Activated CD4-positive, alpha-beta T cell treated with anti-CD3 and anti-CD28 coated beads for 24 hours (primary cell): ENCODE measurements around the gene FANCC.

ENCODE experiments used
- DNase-seq, 2 donors: peaks; one replicate each; pipeline ENCODE4 v3.0.0-alpha.2; 2020; ENCODE audit warnings: low read depth in 2 of 2

FANCC gene

DNA sequence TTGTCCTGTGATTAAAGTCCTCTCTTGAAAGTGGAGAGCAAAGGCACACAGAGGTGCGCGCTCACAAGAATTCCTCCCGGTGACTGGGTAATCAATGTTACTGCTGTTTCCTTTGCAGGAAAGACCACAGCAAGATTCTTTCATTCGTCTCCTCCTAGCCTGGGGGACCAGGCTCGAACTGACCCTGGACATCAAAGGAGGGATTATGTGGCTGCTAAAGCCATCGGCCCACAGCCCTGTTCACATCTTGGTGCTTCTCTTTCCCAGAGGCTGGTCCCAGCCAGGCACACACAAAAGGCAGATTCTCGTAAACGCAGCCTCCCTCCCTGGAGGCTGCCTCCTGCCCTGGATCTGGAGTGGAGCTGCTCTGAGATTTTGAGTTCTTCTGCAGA, 230.9 kb downstream of the FANCC start:
- no peak for DNase-seq

DNA sequence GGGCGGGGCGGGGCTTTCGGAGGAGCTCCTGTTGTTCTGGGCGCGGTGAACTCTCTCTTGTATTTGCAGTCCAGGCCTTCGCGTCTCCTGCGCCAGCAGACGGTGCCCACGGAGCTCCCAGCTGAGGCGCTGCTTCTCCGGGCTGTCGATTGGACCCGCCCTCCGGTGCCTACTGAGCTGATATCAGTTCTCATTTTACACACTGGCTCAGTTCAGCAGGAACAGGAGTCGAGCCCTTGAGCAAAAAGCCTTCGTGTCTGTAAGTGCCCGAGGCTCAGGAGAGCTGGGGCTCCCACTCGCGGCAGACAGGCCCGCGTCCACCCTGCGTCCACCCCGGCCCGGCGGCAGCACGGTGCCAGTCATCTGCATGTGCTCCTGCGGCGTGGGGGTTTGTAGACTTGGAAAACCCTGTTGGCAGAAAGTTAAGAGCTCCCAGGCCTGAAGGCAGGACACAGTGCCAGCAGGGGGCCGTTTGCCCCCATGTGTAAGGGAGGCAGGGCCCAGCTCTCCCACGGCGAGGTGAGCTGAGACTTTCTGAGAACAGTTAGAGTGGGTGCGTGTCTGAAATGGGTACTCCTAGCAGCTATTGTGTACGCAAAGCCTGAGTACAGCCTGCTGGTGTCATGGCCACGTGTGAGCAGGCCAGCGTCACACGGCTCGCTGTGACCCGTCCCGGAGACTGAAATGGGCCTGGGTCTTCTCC, 231.5 kb downstream of the FANCC start:
- no peak for DNase-seq

DNA sequence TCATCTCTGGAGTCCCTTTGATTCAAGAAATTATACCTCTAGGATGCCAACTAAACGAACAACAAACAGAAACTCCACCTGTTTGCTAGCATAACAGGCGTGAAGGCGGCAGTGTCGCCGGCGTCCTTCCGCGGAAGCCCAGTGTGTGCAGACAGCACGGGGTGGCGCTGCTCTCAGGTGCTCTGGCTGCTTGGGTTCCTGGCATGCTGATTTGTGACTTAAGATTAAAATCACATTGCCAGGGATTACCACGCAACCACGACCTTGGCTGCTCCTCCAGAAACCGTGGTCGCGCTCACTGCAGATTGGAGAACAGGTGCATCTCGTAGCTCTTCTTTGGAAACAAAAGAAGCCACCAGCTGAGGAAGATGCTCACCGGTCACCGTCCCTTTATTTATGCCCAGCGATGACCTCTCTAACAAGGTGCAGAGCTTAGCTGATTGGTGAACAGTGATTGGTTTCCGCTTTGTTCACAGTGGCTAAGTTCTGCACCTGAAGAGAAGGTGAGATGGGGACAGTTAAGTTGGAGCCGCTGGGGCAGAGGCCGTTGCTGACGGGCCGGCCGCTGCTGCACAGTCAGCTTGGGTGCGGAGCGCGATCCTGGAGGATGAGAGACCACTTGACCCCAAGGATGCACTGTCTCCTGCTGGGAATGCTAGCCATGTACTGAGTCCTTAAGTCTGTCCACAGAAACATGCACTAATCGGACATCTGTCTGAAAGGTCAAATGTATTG, 232.3 kb downstream of the FANCC start:
- no peak for DNase-seq

DNA sequence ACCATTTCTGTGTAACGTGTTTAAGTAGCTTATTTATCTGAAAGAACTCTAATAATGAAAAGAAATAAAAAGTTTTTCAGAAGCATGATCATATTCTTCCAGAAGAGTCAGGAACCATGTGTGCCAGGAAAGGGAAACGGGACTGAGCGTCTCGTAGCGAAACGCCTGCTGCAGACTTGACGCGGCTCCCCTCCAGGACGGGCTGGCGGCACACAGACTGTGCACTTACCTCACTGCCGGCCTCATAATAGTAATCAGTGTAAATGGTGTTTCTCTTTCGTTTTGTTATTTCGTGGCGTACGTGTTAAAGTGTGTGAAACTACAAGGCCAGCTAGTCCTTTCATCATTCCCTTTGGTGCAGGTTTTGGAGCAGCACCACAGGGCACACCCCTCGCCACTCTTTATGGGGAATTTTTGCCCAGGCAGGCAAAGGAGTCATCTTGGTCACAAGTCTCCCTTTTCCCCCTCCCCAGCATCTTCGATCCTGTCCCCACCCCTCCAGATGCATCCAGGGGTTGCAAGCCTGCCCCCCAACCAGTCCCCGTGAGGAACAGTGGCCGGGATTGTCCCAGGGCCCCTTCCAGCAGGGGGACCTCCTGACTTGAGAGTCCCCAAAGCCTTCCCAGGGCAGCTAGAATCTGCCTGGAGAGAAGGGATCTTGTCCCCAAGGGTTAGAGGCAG, 233.1 kb downstream of the FANCC start:
- DNase-seq = no peak

DNA sequence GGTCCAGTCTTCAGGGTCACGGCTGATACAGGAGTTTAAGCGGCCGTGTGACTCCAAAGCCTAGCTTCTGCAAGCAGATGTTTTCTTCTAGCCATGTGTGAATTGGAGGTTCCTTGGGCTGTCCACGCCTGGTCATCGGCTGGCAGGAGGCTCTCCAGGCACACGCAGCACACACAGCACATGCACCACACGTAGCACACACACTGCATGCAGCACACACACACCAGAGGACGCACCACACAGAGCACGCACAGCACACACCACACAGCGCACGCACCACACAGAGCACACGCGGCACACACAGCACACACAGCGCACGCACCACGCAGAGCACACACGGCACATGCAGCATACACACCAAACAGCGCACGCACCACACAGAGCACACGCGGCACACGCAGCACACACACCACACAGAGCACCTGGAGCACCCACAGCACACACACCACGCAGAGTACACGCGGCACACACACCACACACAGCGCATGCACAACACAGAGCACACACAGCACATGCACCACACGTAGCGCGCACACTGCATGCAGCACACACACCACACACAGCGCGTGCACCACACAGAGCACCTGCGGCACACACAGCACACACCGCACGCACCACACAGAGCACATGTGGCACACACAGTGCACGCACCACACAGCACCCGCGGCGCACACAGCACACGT, 234.3 kb downstream of the FANCC start:
- DNase-seq = no peak

DNA sequence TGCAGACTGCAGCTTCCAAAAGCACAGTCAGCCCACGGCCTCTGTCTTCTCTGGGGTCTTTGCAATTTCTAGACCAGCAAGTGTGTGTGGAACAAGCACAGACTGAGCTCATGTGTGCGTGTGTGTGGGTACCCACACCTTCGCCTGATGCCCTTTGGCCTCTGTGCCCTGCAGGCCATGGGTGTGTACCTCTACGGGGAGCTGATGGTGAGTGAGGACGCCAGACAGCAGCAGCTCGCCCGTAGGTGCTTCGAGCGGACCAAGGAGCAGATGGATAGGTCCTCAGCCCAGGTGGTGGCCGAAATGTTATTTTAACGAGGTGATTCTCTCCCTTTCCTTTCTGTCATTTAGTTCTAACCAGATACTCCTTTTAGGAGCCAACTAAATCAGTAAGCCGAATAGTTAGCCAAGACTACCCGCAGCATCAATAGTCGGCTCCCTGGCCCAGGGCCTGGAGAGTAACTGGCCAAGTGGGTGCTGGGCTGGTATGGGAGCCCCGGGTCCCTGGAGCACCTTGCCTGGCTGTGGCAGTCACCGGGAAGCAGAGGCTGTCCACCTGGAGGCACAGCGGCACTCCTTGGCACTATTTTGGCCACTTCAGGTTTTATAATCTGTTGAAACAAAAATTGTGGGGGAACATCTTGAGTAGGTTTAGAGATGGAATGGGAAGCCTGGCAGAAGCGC, 235.0 kb downstream of the FANCC start:
- DNase-seq = no peak

DNA sequence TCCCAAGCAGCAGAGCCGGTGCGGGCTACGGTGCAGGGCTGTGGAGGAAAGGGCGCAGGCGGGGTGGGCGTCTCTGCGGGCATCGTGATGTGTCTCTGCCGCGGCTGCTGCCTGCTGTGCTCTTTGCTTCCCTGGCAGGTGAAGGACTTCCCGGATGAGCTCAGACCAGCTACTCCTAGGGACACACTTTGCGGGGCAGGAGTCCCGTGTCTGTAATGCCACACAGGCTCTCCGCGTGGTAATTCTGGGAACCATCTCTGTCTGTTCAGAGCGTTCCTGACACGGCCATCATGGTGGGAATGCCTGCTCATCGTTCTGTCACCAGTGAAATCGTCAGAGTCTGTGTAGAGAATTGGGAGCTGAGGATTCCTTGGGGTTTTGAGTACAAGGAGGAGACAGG, 235.5 kb downstream of the FANCC start:
- DNase-seq = no peak

DNA sequence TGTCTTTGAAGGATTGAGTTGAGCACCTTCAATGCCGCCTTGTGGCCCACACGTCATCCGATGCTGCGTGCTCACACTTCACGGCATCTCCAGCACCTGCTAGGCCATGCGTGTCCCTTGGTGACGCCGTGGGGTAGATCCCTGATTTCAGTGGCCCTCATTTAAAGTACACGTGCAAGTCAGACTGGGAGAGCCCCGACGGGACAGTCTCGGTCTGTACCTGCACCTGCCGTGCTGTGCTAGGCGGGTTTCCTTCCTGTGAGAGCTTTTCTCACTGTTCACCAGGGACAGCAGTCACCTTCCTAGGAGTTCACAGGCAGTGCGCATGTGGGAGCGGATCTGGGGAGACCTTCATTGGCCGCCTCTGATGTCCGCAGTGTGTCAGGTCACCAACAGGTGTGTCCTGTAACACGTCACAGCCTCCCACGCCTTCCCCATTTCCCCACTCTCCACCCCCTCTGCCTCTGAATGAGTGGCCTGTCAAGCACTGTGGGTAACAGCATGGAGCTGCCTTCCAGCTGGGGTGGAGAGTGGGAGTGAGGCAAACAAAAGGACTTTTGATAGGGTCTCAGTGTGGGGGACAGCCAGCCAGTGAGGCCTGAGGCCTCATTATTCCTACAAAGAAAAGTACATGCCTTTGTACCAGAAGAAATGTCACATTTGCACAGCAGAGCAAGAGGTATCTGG, 236.4 kb downstream of the FANCC start:
- no peak for DNase-seq

DNA sequence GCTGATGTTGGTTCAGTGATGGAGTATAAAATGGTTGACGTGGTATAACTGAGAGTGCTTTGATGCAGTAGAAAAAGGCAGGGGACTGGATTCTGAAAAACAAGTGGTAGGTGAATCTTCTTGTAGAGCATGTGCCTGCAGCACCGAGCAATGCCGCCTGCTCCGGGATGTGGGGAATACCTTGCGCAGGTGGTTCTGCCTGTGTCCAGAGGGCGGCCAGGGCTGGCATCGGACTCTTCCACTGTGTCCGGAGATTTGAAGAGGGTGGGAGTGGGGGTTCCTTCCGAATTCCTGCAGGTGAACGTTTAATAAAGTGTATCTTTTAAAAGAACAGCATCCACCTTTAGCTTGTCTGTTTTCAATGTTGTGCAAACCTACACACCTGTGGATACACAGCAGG, 238.0 kb downstream of the FANCC start:
- no peak for DNase-seq

DNA sequence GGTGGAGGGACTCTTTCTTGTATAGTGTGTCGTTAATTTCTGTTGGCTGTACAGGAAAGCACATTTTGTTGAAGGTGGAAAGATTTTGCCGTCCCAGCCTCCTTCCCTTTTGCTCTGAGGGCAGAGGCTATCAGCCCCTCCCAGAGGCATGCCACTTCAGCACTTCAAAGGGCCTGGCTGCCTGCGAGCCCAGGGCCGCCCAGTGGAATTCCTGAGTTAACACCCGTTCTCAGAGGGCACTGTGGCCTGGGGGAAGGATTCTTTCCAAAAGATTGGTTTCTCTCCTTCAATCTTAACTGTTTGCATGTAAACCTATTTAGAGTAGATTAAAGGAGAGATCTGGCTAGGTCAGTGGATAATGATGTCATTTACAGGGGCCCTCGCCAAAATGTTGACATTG, 238.6 kb downstream of the FANCC start:
- DNase-seq = no peak

DNA sequence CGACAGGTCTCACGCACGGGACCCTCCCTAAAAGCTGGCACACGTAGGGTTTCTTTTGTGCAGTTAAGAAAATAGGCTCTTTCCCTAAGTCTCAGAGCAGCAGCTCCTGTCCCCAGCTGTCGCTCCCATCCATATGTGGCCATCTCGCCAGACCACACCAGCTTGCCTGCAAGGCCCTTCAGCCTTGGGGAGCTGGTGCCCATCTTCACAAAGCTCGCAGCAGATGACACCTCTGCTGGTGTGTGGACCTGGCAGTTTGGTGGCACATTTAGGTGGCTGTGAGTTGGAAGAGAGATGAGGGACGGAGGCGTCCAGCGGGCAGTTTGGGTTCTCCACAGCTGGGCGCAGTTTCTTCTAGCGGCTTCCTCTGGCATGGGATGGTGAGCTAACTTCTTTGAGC, 239.0 kb downstream of the FANCC start:
- DNase-seq = no peak

DNA sequence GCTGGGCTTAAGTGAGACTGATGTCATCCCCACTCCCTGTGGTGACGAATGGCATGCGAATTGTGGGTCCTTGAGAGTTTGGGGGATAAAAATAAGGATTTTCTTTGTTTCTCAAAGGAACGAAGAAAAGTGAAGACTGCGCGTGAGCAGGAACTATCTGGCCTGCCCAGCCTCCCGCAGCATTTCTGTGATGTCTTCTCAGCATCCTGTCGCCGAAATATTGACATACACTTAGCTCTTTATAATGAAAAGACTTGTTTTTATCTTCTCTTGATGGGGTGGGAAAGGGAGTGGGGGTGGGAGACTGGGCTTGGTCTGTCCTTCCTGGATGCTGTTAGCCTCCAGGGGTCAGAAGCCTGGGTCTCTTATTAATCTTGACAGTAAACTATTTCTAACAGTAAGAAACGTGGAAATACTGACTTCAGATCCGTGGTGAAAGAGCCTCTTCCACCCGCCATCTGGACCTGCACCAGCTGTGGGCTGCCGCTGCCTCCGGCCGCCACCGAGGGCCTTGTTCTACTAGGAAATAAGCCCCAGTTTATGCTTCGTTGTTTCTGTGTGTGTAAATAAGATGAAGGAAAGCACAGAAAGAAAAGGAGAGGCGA, 239.6 kb downstream of the FANCC start:
- DNase-seq = no peak

DNA sequence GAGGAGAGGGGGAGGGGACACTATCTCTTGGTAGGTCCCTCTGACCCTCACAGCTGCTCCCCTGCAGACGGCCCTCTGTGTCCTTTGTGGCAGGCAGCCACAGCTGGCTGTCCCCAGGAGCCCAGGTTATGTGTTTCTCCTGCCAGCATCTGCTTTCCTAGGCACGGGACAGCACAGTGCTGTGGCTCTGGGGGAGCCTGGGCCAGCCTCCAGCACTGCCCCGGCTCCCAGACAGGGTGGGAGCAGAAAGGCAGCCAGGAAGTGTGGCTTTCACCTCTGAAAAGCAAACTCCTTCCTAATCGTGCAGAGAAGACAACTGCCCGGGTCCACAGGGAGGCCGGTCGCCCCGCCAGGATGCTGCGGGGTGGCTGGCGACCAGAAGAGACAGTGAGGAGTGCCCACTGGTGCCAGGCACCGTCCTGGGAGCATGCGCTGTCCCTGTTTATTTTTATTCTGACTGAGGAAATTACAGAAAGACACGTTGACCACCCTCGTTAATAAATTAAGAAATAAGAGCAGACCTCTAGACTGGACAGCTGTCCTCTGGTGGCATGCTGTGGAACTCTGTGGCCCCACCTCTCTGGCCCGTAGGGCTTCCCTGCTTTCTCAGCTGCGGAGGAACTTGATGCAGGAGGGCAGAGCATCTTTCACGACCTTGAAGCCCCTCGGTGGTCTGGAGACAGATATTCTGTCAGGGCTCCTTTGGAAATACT, 240.3 kb downstream of the FANCC start:
- no peak for DNase-seq

DNA sequence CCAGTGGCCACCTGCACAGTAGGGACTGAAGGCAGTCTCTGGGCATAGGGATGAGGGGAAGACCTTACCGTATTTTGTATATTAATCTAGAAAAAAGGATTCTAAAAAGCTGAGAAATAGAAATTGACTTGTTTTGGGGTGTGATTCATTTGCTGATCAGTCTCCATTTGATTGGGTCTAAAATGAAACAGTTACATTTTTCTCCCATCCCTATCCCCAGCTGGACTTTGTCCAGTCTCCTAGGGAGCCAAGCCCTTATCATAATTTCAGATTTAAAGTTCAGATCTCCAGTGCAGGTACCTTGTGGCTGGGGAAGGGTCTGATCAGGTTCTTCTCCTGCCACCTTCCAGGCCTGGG, 240.8 kb downstream of the FANCC start:
- DNase-seq = no peak

DNA sequence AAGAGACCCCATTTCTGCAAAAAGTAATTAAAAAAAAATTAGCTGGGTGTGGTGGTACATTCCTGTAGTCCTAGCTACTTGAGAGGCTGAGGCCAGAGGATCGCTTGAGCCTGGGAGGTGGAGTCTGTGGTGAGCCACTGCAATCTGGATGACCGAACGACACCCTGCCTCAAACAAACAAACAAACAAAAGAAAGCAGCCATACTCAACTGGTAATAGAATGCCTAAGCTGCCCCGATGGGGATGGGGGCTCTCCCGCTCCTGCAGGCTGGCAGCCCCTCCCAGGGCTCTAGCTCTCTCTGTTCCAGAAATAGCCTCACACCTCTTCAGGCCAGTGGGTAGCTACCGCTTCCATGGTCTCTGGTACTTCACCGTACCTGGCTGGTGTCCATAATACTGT, 241.8 kb downstream of the FANCC start:
- no peak for DNase-seq

DNA sequence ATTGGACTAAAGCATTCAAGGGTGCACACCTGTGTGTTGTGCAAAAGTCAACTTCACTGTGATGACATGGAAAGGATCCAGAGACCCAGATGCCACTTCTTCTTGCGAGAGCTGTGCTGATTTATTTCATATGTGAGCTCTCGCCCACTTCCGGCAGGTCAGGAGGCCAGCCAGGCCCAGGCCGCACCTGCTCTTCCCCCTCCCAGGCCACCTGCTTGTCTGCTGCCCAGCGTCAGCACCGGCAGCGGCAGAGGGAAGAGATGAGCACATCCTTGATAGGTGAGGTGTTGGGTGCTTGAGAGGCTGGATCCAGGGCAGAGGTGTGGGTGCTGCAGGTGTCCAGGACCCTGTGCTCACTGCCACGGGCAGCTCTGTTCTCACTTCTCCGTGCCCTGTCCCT, 242.9 kb downstream of the FANCC start:
- DNase-seq = no peak

DNA sequence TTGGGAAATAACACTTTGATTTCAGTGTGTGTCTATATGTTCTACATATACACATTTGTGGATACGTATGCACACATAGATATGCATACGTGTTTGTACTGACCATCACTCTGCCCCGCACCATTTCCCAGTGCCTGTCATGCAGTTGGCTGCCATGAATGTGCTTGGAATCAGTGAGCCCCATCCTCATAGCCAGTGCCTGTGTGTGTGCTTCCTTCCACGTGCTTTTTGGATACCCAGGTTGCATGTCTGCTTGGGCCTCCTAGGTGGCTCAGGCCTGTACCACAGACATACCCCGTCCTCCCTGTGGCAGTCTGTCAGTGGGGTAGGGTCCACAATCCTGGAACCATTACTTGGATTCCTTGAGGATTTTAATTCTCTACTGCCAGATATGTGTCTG, 243.6 kb downstream of the FANCC start:
- DNase-seq = no peak

DNA sequence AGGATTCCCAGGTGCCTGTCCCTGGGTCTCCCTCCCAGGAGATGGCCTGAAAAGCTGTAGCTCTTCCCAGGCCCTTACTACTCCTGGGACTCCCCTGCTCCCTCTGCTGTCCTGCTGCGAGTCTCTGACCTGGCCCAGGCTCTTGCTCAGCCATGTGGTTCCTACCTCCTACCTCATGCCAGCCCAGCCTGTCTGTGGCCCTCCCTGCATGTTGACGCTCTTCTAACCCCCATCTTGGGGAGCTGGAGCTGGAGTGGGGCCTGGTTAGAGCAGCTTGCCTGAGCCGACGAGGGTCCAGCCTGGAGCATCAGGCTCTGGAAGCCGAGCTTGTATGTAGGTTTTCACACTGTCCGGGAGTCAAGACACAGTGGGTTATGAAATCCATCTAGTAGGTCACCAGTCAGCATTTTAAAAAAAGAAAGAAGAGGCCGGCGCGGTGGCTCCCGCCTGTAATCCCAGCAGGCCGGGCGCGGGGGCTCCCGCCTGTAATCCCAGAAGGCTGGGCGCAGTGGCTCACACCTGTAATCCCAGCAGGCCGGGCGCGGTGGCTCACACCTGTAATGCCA, 244.4 kb downstream of the FANCC start:
- DNase-seq = no peak

DNA sequence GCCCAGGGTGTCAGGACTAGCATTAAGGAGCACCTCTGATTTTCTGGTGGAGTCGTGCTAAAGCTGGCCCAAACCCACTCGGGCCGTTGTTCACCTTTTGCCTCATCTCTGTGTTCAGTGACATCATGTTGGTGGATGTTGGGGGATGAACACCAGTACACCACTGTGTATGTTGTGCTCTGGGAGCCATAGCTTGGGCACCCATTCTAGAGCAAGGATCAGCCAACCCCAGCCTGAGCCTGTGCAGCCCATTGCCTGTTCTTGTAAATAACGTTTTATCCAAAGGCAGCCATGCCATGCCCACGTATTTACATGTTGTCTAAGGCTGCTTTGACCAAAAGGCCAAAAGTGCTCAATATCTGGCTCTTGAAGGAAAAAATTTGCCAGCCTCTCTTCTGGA, 245.6 kb downstream of the FANCC start:
- no peak for DNase-seq

DNA sequence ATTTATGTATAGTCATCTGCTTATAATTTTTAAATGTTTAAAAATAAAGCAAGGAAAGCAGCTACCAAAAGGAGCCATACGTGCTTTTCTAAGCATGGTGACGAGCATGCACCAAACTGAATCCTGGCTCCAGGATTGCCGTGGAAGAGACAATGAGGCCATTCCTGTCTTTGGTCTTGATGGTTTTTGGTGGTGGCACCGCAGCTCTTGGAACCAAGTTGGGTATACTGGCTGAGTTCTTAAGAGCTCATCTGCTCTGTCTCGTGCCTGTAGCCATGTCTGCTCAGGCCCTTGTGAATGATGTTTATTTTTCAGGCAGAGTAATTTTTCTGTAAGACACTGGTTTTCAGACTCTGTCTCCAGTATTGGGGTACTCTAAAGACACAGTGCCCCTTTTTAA, 246.1 kb downstream of the FANCC start:
- no peak for DNase-seq
